GM18873 (cell line): ENCODE results near the gene DNASE1L1.

ENCODE experiments used
- ATAC-seq: cut with Tn5 transposase; IDR thresholded peaks from one replicate; pipeline ENCODE4 v1.9.1; 2021; ENCODE audit warnings: mild to moderate bottlenecking, moderate library complexity, moderate number of reproducible peaks; ENCODE audit not compliant: unreplicated experiment, low FRiP score

Gene DNASE1L1, protein sequence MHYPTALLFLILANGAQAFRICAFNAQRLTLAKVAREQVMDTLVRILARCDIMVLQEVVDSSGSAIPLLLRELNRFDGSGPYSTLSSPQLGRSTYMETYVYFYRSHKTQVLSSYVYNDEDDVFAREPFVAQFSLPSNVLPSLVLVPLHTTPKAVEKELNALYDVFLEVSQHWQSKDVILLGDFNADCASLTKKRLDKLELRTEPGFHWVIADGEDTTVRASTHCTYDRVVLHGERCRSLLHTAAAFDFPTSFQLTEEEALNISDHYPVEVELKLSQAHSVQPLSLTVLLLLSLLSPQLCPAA

GRCh38 chrX:154409222-154409871 is at the start of gene DNASE1L1:
Gene DNASE1L1 (minus strand): TSS chrX:154409254. CDS start chrX:154405568, 3,686 bp downstream.
- ATAC-seq = no peak

- ATAC-seq = no peak
Measured at GRCh38 chrX:154458116-154458953, 49.3 kb upstream of the DNASE1L1 start, which contains the start of gene PLXNA3. Gene PLXNA3 (plus strand): TSS chrX:154458281. CDS start chrX:154460184, 1,903 bp downstream.

GRCh38 chrX:154457491-154458115 is 48.5 kb upstream of the DNASE1L1 start:
- ATAC-seq = no peak

DNA sequence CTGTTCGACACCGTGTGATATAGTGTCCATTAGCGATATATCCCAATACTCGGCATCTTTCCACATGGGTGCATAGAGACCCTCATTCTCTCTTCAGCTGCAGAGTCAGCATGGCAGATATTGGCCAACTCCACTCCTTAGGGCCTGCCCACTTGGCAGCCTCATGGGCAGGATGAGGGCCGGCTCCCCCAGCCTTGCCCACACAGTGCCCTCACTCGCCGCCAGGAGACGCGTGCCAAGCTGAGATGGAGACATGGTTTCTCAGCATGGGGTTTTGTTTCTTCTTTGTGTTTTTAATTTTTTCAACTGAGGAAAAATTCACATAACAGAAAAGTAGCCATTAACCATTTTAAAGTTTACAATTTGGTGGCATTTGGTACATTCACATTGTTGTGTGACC is 43.8 kb upstream of the DNASE1L1 start:
- no peak for ATAC-seq

DNA sequence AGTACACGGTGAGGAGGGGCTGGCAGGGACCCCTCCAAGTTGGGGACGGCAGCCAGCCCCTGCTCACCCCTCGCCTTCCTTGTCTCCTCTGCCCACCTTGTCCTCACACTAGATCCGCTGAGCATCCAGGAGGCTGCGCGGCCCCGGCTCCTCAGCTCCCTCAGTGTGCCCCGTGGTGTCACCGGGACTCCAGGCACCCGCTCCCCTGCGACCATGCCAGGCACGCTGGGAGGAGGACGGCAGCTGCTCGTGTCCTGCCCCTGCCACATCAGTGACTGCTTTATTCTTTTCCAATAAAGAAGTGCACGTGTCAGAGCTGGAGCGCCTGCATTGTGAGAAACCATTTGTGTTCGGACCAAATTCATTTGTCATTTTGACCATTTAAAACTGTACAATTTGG is 41.3 kb upstream of the DNASE1L1 start:
- no peak for ATAC-seq

GRCh38 chrX:154449618-154450017 is 40.6 kb upstream of the DNASE1L1 start:
- ATAC-seq = no peak

DNA sequence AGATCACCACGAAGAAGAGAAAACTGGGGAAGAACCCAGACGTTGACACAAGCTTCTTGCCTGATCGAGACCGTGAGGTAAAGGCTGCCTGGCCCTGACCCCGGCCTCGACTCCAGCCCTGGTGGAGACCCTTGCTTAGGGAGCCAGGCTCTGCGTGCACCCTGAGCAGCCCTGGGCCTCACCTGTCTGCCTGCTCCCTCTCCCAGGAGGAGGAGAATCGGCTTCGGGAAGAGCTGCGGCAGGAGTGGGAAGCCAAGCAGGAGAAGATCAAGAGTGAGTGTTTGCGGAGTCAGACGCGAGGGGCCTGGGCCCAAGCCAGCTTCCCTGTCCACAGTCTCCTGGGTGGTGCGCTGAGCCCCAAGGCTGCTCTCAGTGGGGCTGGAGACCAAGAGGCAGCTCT is 39.4 kb upstream of the DNASE1L1 start:
- ATAC-seq = no peak

- ATAC-seq = no peak
Measured at GRCh38 chrX:154446430-154446829, 37.4 kb upstream of the DNASE1L1 start.

DNA sequence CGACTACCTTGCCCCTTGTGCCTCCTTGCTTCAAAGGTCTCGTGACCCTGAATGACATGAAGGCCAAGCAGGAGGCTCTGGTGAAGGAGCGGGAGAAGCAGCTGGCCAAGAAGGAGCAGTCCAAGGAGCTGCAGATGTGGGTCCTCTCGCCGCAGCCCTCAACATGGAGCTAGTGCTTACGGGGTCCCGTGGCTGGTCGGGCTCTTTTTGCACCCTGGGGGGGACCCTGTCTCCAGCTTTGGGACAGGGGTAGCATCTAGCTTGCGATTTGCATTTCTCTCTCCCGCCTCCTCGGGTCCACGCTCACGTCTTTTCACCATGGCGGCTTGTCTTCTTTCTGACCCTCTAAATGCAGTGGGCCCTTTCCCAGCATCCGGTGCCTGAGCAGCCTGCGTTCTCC is 36.7 kb upstream of the DNASE1L1 start:
- ATAC-seq = no peak

DNA sequence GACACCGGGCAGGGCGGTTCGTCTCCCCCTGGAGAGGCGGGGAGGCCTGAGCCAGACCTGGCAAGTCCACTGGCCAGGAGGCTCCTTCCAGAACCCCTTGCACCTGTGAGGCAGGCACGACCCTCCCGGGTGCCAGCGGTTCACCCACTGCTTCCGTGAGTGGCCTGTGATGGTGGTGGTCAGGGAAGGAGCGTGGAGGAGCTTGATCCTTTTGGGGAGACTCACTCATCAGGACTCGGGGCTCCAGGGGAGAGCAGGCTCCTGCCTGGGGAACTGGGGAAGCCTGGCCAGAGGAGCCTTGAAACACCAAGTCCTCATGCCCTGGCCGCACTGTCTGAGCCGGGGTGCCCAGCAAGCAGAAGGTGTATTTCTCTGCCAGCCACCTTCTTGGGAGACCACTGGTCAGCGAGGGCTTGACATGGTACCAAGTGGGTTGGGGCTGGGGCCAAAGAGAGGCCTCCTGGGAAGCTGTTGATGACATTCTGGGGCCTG is 35.7 kb upstream of the DNASE1L1 start:
- ATAC-seq = no peak

- ATAC-seq = no peak
Measured at GRCh38 chrX:154443992-154444754, 35.1 kb upstream of the DNASE1L1 start, which contains the start of gene FAM50A. Gene FAM50A (plus strand): TSS chrX:154444141. CDS start chrX:154444236, 95 bp downstream.

GRCh38 chrX:154443479-154443910 is 34.4 kb upstream of the DNASE1L1 start:
- no peak for ATAC-seq

GRCh38 chrX:154441984-154442707 is 33.1 kb upstream of the DNASE1L1 start:
- no peak for ATAC-seq

GRCh38 chrX:154441564-154441963 is 32.5 kb upstream of the DNASE1L1 start:
- no peak for ATAC-seq

GRCh38 chrX:154440623-154441357 is 31.7 kb upstream of the DNASE1L1 start:
- no peak for ATAC-seq

DNA sequence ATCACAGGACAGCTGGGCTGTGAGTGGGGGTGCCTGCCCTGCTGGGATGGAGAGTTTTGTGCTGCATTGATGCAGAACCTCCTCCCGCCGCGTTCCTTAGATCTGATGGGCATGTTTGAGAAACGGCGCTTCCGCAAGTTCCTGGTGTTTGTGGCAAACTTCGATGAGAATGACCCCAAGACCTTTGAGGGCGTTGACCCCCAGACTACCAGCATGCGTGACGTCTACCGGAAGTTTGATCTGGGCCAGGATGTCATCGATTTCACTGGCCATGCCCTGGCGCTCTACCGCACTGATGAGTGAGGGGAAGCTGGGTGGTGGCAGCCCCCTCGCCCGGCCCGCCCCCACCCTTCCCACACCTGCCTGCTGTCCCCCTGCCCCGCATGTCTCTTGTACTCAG is 30.8 kb upstream of the DNASE1L1 start:
- ATAC-seq = no peak

DNA sequence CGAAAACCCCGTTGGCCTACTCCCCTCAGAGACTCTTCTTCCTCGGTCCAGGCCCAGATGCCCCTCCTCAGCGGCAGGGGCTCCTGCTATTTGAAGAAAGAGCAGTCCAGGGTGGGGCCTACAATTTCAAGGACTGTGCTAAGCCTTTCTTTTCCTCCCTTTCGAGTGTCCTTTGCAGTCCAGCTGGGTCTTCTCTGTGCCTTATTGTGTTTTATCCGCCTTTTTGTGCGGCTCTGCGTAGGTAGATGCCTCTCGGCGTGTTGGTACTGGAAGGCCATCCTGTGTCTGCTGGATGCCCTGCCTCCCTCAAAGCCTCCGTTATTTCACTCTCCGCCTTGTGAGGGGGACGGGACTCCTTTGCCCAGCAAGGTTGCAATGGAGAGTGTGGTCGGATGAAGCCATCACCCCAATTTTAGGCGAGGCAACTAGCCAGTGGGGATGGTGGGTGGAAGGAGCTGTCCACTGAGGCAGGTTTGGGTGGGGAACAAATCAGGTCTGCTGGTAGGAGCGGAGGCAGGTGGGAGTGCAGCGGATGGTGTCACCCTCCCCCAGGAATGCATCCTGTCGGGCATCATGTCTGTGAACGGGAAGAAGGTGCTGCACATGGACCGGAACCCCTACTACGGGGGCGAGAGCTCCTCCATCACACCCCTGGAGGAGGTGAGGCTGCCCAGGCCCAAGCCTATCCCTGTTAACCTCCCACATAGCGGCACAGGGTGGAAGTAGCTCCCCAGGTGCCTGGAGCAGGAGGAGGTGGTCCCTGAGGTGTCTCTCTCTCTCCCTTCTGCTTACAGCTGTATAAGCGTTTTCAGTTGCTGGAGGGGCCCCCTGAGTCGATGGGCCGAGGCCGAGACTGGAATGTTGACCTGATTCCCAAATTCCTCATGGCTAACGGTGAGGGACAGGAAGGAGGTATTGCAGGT is 29.2 kb upstream of the DNASE1L1 start:
- ATAC-seq = no peak
